Endodermal cell (in vitro differentiated cells): Measurements from ENCODE around the gene PBX2. TPM values are rescaled to one million over a fixed set of nuclear protein-coding genes. Genes with fewer than 3 reads are reported as not detected.

ENCODE experiments used
- DNase-seq: peaks from one replicate; pipeline ENCODE4 v3.0.0-alpha.2; 2017
- H3K27ac ChIP-seq: 2 replicates; pipeline ENCODE4 v1.5.1; 2013; ENCODE audit warnings: mild to moderate bottlenecking, low read depth, low read length, moderate library complexity
- H3K27me3 ChIP-seq: 2 replicates; pipeline ENCODE4 v1.6.1; 2013; ENCODE audit warnings: mild to moderate bottlenecking, low read length, moderate library complexity; ENCODE audit not compliant: insufficient read depth, control insufficient read depth, poor library complexity, severe bottlenecking
- H3K36me3 ChIP-seq: 2 replicates; pipeline ENCODE4 v1.7.0; 2013; ENCODE audit warnings: mild to moderate bottlenecking, low read length, moderate library complexity; ENCODE audit not compliant: control insufficient read depth, insufficient read depth
- H3K4me1 ChIP-seq: one replicate; pipeline ENCODE4 v1.7.0; 2013; ENCODE audit warnings: low read length; ENCODE audit not compliant: control insufficient read depth, insufficient read depth
- H3K4me3 ChIP-seq: 2 replicates; pipeline ENCODE4 v1.5.1; 2013; ENCODE audit warnings: mild to moderate bottlenecking, low read length, moderate library complexity
- H3K9ac ChIP-seq: 2 replicates; pipeline ENCODE4 v1.6.1; 2013; ENCODE audit warnings: mild to moderate bottlenecking, low read length, moderate library complexity; ENCODE audit not compliant: poor library complexity, severe bottlenecking; ENCODE audit errors: extremely low read depth
- H3K9me3 ChIP-seq: 2 replicates; pipeline ENCODE4 v1.6.1; 2013; ENCODE audit warnings: mild to moderate bottlenecking, low read length, moderate library complexity; ENCODE audit not compliant: control insufficient read depth
- H3K27ac Mint-ChIP-seq: 2 replicates; pipeline ENCODE4 v1.8.0; 2020; ENCODE audit warnings: mixed read lengths
- H3K27me3 Mint-ChIP-seq: 2 replicates; pipeline ENCODE4 v1.8.0; 2021; ENCODE audit warnings: mild to moderate bottlenecking, mixed read lengths; ENCODE audit not compliant: insufficient read depth
- H3K36me3 Mint-ChIP-seq: 2 replicates; pipeline ENCODE4 v1.8.0; 2020; ENCODE audit warnings: low read depth, mixed read lengths
- H3K4me1 Mint-ChIP-seq: 2 replicates; pipeline ENCODE4 v1.8.0; 2020; ENCODE audit warnings: mixed read lengths
- H3K4me3 Mint-ChIP-seq: 2 replicates; pipeline ENCODE4 v1.8.0; 2020; ENCODE audit warnings: mild to moderate bottlenecking, moderate library complexity, mixed read lengths
- H3K9me3 Mint-ChIP-seq: 2 replicates; pipeline ENCODE4 v1.8.0; 2020; ENCODE audit warnings: mild to moderate bottlenecking, mixed read lengths
- WGBS, 2 experiments: methylation state at CpG; one replicate each; pipeline versions ENCODE4 v1.1.5 to v1.1.7; 2013; ENCODE audit warnings: missing lambda C conversion rate in 2 of 2, mixed read lengths in 1 of 2; ENCODE audit not compliant: insufficient coverage in 1 of 2, insufficient read length in 1 of 2; 5-methylcytosine and 5-hydroxymethylcytosine counted together
- total RNA-seq, 2 donors: library from RNA; stranded (reverse); fragmentation: NEBNext Ultra II Directional in 1 of 2; extraction: Animal tissue kit (Norgen Biotek cat#: 25700) in 1 of 2; gene quantifications; 2 replicates in 1 of 2; 3 replicates in 1 of 2; pipeline ENCODE4 v1.2.1, GENCODE V29; 2021
- TF ChIP-seq, protein P1 (sequence below): fragments of 200-600 bp; sonication (generic); conservative IDR thresholded peaks from 2 replicates; pipeline ENCODE4 v1.5.0; 2021; ENCODE audit warnings: antibody characterized with exemption, mild to moderate bottlenecking

PBX2 gene
- total RNA-seq, 2 donors from 2014 or later, result 246 to 263 TPM

DNA sequence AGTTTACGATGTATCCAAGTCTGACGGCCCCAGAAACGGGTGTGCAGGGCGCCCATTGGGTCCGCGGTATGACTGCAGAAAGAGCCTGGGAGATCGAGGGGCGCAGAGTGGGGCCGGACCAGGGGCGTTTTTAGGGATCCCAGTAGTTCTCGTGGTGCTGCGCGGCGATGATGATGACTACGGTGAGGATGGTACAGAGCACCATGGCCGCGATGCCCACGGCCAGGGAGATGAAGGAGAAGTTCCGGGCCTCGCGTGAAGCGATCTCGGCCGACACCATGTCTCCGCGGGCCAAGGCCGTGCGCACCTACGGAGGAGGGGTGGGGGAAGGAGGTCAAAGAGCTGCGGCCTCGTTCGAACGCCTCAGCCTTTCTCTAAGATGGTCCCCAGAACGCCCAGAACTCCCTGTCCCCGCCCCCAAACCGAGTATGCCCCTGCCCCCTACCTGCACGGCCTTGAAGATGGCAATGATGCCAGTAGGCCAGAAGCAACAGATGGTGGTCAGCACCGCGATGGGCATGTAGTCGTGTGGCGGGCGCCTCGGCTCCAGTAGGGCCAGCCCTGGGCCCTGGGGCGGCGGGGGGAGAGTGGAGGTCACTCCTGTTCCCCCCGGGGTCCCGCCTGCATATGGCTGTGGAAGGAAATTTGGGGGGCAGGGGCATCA is 40.8 kb downstream of the PBX2 start:
- H3K4me3 Mint-ChIP-seq, result peak overlapping the region; percentile 27
- H3K9ac ChIP-seq, result no peak overlapping the region
- H3K27ac ChIP-seq, result no peak overlapping the region
- H3K4me3 ChIP-seq, result no peak overlapping the region
- DNase-seq, result no peak
- H3K27ac Mint-ChIP-seq, result no peak overlapping the region
- H3K27me3 Mint-ChIP-seq, result peaks cover 32% of the 10 kb centered on the region
- H3K36me3 ChIP-seq, result no peaks in the 10 kb centered on the region
- H3K36me3 Mint-ChIP-seq, result no peaks in the 10 kb centered on the region
- peaks cover 56% of the 10 kb centered on the region for H3K4me1 Mint-ChIP-seq
- no peaks in the 10 kb centered on the region for H3K27me3 ChIP-seq
- no peaks in the 10 kb centered on the region for H3K9me3 ChIP-seq
- H3K4me1 ChIP-seq, result peaks cover 14% of the 10 kb centered on the region
- TF ChIP-seq, protein P1, sequence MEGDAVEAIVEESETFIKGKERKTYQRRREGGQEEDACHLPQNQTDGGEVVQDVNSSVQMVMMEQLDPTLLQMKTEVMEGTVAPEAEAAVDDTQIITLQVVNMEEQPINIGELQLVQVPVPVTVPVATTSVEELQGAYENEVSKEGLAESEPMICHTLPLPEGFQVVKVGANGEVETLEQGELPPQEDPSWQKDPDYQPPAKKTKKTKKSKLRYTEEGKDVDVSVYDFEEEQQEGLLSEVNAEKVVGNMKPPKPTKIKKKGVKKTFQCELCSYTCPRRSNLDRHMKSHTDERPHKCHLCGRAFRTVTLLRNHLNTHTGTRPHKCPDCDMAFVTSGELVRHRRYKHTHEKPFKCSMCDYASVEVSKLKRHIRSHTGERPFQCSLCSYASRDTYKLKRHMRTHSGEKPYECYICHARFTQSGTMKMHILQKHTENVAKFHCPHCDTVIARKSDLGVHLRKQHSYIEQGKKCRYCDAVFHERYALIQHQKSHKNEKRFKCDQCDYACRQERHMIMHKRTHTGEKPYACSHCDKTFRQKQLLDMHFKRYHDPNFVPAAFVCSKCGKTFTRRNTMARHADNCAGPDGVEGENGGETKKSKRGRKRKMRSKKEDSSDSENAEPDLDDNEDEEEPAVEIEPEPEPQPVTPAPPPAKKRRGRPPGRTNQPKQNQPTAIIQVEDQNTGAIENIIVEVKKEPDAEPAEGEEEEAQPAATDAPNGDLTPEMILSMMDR, result no peak
- 94% methylated on average over 29 to 47 of the region's 47 CpGs for WGBS, 2 experiments
- no peaks in the 10 kb centered on the region for H3K9me3 Mint-ChIP-seq

DNA sequence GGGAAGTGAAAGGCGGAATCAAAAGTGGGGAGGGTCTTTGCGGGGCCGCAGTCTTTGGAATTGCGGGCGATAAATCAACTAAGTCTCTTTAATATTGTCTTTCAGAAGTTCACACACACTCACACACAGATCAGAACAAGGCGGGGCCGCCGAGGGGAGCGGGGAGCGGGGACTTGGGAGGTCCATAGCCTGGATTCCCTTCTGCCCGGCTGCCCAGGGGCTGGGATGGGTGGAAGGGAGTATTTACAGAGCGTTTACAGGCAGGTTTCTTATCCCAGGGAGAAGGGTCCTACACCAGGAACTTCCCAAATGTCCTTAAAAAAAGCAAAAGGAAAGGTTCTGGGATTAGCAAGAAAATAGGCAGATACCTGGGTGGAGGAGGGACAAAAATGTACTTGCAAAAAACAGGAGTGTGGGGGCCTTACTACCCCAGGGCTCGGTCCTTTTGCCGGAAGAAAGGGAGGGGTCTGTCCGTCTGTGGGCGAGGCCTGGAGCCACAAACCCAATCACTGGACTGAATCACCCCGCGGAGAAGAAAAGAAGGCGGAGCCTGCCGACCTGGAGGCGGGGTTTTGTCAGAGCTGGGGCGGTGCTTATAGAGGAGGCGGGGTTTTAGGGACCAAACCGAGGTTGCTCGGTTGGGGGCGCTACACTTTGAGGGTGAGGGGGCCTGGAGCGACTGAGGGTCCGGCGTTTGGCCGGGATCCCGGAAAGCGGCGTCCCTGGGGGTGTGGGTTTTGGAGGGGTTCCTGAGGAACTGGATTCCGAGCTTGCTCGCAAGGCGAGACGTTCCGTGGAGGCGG is 41.5 kb downstream of the PBX2 start:
- peaks cover 14% of the 10 kb centered on the region for H3K4me1 ChIP-seq
- no peak overlapping the region for H3K27ac Mint-ChIP-seq
- peaks cover 32% of the 10 kb centered on the region for H3K27me3 Mint-ChIP-seq
- H3K36me3 Mint-ChIP-seq, result no peaks in the 10 kb centered on the region
- no peaks in the 10 kb centered on the region for H3K27me3 ChIP-seq
- 93 to 98% methylated on average over 11 to 39 of the region's 39 CpGs for WGBS, 2 experiments
- no peaks in the 10 kb centered on the region for H3K36me3 ChIP-seq
- no peak overlapping the region for H3K9ac ChIP-seq
- H3K27ac ChIP-seq, result no peak overlapping the region
- peak; percentile 94 for DNase-seq
- peak overlapping the region; percentile 27 for H3K4me3 Mint-ChIP-seq
- H3K9me3 Mint-ChIP-seq, result no peaks in the 10 kb centered on the region
- TF ChIP-seq, protein P1, result no peak
- H3K4me1 Mint-ChIP-seq, result peaks cover 56% of the 10 kb centered on the region
- no peak overlapping the region for H3K4me3 ChIP-seq
- H3K9me3 ChIP-seq, result no peaks in the 10 kb centered on the region

DNA sequence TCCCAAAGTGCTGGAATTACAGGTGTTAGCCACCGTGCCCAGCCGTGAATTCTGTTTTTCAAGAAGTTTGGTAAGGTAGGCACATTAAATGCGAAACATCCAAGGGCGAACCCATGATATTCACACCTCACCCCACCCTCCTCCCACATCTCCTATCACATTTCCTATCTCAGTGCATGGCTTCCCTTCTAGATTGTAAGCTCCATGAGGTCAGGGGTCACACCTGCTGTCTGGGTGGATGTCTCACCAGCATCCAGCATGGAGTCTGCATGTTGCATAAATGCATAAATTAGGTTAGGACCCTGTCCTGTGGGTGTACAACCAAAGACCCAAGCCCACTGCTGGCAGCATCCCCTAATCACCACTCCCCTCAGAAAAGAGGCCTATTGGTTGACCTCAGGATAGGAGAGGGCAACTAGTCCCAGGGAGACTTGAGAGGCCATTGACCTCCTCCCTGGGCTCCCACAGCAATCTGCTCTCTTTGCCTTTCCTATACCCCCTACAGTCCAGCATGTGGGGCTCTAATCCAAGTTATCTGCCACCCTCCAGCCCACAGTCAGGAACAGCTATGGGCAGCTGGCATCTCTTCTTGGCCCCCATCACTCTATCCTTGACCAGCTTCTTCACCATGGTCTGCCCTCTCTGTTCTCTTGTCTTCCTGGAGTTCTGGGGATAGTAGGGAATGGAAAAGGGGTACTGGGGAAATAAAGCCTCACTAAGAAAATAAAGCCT is 42.4 kb downstream of the PBX2 start:
- Histone ChIP-seq H3K27ac (no peak overlapping the region), H3K27me3 (no peaks in the 10 kb centered on the region), H3K9ac (no peak overlapping the region), H3K36me3 (no peaks in the 10 kb centered on the region), H3K9me3 (no peaks in the 10 kb centered on the region), H3K4me1 (peaks cover 9% of the 10 kb centered on the region), H3K4me3 (no peak overlapping the region)
- Mint-ChIP-seq H3K27me3 (peaks cover 27% of the 10 kb centered on the region), H3K27ac (no peak overlapping the region), H3K36me3 (no peaks in the 10 kb centered on the region), H3K9me3 (no peaks in the 10 kb centered on the region), H3K4me3 (no peak overlapping the region), H3K4me1 (peaks cover 49% of the 10 kb centered on the region)
- WGBS, 2 experiments, result 87 to 88% methylated on average over 2 to 4 of the region's 4 CpGs
- TF ChIP-seq, protein P1, result no peak
- no peak for DNase-seq
